ENCODE data around the gene FAXC.
"Not testable (repeated sequence)": the region's sequence is repeated elsewhere in the genome, so short reads cannot be mapped to it uniquely, and the experiment has no call there.

Gene FAXC

DNA sequence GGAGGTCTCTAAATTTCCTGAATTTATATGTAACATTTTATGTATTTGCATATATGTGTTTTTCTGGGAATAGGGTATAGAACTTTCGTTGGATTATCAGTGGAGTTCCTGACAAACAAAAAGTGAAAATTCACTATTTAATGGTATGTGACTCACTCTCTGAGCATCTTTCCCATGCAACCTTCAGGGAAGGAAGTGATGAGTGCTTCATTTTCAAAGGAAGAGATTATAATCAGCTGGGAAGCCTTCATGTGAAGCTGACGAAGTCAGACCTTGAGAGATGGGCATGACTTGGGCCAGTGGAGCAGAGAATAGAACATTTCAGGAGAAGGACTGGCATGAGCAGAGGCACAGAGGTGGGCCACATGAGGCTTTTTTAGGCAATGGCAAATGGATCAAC lies 72.7 kb downstream of the FAXC start:
- no peak for DNase-seq

DNA sequence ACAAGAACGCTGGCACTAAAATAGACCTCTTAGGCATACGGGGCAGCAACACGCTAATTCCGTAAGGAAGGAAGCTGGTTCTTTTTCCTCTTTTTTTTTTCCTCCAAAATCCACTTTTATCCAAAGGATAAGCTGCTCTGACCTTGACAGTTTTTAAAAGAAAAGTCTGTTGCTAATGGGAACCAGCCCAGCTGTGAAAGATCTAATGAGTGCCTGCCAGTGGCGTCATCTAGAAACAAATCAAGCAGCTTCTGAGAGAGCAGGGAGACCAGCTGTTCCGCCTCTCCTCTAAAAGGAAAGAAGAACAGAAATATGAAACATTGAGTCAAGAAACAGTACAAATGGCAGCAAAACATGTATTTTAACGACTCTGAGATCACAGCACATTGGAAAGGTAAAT lies 78.6 kb downstream of the FAXC start:
- no peak for DNase-seq

DNA sequence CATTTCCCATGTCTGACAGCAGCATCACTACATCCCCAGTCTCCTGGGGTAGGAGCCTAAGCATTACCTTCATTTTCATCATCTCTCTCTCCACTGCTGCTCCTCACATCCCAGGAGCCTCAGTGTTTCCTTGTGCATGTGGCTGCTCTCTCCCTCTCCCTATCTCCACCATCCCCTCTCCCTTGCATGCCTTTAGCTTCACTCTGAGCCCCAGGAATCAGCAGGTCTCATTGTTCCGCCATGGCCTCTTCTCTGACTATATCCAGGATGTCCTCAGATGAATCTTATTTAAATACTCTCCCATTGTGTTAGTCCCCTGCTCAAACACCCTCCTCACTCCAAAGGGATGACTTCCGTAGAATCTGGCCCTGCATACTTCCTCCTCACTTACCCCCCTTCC lies 79.4 kb downstream of the FAXC start:
- DNase-seq, result no peak

DNA sequence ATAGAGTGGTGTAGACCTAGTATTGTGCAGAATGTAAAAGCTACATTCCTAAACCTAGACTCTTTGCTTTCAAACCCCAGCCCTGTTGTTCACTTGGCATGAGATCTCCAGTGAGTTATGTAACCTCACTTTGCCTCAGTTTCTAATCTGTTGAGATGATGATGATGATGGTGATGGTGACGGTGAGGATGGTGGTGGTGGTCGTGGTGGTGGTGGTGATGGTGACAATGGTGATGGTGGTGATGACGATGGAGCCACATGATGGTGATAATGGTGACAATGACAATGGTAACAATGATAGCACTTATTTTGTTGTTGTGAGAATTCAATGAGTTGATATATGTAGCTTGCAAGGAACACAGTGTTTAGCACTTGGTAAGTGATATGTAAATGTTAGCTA lies 80.3 kb downstream of the FAXC start:
- DNase-seq, result no peak

DNA sequence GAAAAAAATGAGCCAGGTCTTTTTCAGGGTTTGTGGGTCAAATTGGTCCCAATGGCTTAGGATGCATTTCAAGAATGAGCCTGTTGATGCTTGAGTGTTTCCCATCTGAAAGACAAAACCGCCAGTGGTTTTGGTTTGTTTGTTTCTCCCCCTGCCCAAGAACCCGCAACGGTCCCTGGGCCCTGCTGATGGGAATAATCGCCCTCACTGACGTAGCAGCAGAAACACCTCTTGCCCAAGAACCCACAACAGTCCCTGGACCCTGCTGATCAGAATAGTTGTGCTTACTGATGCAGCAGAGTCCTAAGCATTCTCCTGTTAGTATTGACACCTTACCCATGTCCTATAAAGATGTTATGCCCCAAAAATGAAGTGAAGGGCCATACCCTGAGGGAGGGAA lies 82.5 kb downstream of the FAXC start:
- DNase-seq, result not testable (repeated sequence)

DNA sequence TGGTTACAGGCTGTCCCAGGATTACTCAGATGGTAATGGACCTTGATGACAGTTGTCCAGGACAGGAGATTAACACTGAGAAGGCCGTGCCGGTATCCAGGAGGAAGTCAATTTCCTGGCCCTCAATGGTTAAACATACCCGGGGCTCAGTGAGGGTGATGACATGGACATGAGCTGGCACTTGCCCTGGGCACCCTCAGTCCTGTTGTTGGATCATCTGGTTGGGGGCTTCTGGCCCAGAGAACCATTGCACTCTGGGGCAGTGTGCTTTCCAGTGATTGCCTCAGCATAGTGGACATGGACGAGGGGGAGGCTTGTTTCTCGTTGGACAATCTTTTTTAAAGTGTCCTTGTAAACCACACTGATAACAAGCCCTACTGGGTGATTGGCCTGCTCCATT lies 84.0 kb downstream of the FAXC start:
- DNase-seq, result not testable (repeated sequence)

DNA sequence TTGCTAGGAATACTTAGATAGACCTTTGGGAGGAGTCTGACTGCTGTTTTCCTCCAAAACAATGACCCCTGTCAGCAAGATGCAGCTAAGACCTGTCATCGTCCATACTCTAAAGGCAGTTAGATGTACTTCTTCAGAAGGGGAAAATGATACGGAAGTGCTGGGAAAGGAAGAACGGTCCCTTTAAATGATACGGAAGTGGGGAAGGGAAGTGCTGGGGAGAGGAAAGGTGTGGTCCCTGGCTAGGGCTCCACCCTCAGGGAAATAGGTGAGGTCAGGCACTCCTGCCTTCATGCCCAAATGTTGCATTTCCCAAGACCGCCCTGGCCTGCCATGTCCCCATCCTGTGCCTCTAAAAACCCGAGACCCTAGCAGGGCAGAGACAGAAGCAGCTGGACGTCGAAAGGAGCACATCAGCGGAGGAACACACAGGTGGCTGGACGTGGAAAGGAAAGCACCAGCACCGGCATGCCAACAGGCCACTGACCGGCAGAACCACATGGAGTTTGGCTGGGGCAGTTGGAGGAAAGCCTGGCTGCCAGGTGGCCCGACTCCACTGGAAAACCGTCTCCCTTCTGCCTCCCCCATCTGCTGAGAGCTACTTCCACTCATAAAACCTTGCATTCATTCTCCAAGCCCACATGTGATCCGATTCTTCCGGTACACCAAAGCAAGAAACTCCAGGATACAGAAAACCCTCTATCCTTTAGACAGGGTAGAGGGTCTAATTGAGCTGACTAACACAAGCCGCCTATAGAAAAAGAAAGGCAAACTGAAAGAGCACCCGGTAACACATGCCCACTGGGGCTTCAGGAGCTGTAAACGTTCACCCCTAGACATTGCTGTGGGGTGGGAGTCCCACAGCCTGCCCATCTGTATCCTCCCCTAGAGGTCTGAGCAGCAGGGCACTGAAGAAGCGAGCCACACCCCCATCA lies 94.6 kb downstream of the FAXC start:
- DNase-seq, result no peak

DNA sequence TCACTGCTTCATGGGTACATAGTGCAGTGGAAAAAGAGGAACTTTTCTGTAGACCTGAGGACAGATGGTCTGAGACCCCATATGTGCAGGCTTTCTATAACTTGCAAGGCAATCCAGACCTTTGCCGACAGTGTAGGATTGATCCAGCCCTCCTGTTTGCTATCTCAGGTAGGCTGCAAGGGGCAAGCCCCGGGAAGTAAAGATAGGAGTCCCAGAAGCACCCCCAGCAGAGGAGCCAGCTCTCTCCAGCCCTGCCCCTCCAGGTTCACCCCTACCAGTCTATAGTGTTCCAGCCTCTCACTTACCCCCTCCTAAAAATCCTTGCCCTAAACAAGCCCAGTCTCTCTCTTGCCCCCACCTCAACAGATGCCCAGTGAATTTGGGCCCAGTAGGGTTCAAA lies 96.2 kb downstream of the FAXC start:
- no peak for DNase-seq

DNA sequence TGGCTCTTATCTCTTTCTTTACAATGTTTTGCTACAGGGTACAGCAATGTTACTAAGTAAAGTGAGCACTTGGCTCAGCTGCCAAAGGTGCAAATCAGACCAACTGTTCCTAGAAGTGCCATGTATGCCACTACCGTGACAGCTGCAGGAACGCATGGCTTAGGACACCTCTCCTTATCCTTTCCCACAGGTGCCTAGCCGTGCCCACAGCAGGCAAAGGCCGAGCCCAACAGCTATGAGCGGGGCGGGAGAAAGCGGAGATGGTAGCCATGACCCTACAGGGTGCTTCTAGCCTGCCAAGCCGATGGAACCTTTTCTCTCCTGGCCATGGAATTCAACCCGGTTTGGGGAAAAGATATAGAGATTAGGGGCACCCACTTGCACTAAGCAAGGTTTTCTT lies 97.1 kb downstream of the FAXC start:
- no peak for DNase-seq

DNA sequence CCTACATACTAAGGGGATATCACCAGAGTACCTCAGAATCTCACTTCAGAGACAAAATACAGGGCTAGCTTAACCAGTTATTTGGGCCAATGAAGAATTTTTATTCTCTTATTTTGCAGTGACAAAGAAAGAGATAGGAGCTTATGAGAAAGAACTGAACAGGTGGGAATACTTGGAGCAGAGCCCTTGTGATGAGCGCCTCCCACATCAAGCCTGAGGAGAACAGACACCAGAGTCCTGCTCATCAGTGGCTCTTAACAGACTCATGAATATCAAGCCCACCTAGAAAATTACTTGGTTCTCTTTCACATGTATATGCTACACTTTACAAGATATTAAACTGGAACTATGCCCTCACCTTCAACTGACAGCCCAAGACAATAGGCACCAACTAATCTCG lies 99.0 kb downstream of the FAXC start:
- DNase-seq, result no peak

DNA sequence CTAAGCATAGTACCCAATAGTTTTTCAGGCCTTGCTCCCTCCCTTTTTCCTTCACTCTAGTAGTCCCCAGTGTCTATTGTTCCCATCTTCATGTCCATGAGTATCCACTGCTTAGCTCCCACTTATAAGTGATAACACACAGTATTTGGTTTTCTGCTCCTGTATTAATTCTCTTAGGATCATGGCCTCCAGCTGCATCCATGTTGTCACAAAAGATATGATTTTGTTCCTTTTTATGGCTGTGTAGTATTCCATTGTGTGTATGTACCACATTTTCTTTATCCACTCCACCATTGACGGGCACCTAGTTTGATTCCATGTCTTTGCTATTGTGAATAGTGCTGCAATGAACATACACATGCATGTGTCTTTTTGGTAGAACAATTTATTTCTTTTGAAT lies 102.9 kb downstream of the FAXC start:
- DNase-seq, result no peak

DNA sequence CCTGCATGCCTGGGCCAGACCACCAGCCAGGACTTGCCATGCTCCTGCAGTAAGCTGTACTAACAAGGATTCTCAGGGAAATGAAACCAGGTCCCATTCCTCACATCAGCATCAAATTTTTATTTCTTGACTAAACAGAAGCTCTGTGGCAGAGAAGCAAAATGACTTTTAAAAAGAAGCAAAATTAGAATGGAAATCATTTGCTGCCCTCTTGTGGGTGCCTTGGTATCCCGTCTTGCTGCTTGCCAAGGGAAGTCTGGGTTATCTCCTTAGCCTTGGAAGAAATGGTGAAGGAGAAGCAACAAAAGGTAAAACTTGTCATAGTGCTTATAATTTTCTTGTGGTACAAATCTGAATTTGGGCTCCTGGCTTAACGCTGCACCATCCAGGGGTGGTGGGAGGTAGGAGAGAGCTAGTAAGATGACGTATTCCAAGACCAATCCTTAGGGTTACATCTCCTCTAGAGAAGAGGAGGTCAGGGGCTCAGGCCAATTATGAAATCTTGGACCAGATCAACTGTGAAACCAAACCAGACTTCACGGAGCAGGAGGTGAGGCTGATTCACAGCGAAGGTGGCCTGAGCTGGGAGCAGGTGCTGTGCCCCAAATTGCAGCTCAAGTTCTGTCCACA lies 107.5 kb downstream of the FAXC start:
- peak; percentile 10 to 27 for DNase-seq

DNA sequence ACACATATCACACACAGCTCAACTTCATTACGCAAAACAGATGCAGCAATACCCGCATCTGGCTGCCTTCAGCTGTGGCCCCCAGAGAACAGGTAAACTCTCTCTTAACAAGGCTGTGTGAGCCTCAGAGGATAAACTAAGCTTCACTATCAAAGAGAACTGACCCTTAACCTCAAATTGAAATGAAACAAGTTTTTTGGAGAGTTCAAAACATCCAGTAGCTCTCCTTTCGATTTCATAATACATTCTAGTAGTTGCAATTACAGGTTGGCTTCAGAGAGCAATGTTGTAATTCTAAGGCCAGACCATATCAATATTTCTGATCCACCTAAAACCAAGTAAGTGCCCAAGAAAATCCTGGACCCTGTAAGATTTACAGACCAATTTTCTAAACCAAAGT lies 113.5 kb downstream of the FAXC start:
- DNase-seq, result no peak

DNA sequence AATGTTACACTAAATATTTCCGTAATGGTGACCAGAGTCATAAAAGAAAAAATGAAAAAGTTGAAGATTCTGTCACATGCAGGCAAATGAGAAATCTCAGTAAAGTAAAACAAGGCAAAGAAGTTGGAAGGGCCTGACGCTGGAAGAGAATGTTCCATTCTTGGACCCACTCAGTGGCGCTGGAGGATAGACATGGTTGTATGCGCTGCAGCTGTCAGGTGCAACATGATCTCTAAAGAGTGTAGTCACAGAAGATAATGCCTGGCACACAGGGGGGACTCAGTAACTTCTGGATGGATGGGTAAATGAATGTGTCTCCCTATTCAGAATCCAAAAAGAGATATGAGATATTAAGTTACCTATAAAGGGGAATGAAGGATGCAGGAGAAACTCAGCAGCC lies 116.3 kb downstream of the FAXC start:
- no peak for DNase-seq

DNA sequence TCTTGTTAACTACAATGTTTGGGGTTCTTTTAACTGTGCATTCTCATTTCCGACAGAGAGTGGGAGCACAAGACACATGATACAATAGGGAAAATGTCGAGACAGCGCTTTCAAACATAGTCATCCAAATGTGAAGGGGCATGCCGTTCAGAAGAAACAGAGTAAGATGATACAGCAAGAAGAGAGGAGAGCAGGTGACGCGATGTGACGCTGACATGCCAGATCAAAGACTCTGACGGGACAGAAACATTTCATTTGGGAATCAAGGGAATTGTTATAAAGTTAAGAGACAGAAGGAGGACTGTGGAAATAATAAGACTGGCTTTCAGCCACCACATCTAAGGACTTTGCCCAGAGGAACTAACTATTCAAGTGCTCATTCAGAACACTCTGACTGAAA lies 117.4 kb downstream of the FAXC start:
- DNase-seq, result no peak

DNA sequence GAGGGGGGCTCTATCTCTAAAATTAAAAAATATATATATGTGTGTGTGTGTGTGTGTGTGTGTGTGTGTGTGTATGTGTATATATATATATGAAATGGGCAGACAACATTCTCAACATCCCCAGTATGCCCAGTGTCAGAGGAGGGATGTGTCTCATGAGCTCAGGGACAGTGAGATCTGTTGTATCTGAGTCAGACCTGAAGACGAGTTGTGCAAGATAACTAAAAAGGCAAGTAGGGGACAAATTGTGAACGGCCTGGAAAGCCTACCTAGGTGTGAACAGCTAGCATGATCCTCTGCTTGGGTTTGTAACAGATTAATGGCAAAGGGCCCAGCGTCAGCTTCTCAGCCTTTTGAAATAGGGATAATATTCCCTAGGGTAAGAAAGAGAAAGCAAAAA lies 124.3 kb downstream of the FAXC start:
- DNase-seq, result no peak

All from NCI-H2081 (cell line).